Mucosa of stomach (tissue), 1 donor: ENCODE data around the gene MRGPRX2.

Experiments used
- H3K27me3 ChIP-seq: one replicate; pipeline ENCODE4 v1.7.0; 2013; ENCODE audit warnings: mild to moderate bottlenecking, low read length; ENCODE audit not compliant: control insufficient read depth, insufficient read depth
- H3K36me3 ChIP-seq: one replicate; pipeline ENCODE4 v1.7.0; 2013; ENCODE audit warnings: low read length; ENCODE audit not compliant: control insufficient read depth, insufficient read depth
- H3K4me1 ChIP-seq: one replicate; pipeline ENCODE4 v1.7.0; 2013; ENCODE audit warnings: mild to moderate bottlenecking, low read length; ENCODE audit not compliant: control insufficient read depth, insufficient read depth
- H3K4me3 ChIP-seq: one replicate; pipeline ENCODE4 v1.7.0; 2013; ENCODE audit warnings: low read length
- H3K9ac ChIP-seq: one replicate; pipeline ENCODE4 v1.7.0; 2013; ENCODE audit warnings: mild to moderate bottlenecking, low read length, moderate library complexity
- H3K9me3 ChIP-seq: one replicate; pipeline ENCODE4 v1.7.0; 2013; ENCODE audit warnings: mild to moderate bottlenecking, low read length, moderate library complexity; ENCODE audit not compliant: control insufficient read depth
- donor health status: Pancreatic carcinoma.

The MRGPRX2 gene

GRCh38 chr11:19025481-19026406 lies 34.8 kb downstream of the MRGPRX2 start:
- no peak overlapping the region for H3K9ac ChIP-seq
- no peaks in the 10 kb centered on the region for H3K36me3 ChIP-seq
- H3K9me3 ChIP-seq, result no peaks in the 10 kb centered on the region
- no peak overlapping the region for H3K4me3 ChIP-seq
- no peaks in the 10 kb centered on the region for H3K27me3 ChIP-seq
- H3K4me1 ChIP-seq, result peaks cover 8% of the 10 kb centered on the region

- Histone ChIP-seq H3K4me1 (no peaks in the 10 kb centered on the region), H3K27me3 (no peaks in the 10 kb centered on the region), H3K36me3 (no peaks in the 10 kb centered on the region), H3K9ac (no peak overlapping the region), H3K9me3 (no peaks in the 10 kb centered on the region), H3K4me3 (no peak overlapping the region)
Measured at GRCh38 chr11:19020831-19021230, 39.7 kb downstream of the MRGPRX2 start.

- Histone ChIP-seq H3K27me3 (no peaks in the 10 kb centered on the region), H3K4me3 (no peak overlapping the region), H3K9me3 (no peaks in the 10 kb centered on the region), H3K4me1 (no peaks in the 10 kb centered on the region), H3K36me3 (no peaks in the 10 kb centered on the region), H3K9ac (no peak overlapping the region)
Measured at GRCh38 chr11:19018901-19019300, 41.6 kb downstream of the MRGPRX2 start.

- Histone ChIP-seq H3K4me1 (no peaks in the 10 kb centered on the region), H3K9ac (no peak overlapping the region), H3K27me3 (no peaks in the 10 kb centered on the region), H3K4me3 (no peak overlapping the region), H3K9me3 (no peaks in the 10 kb centered on the region), H3K36me3 (no peaks in the 10 kb centered on the region)
Measured at GRCh38 chr11:19013181-19013857, 47.2 kb downstream of the MRGPRX2 start.

GRCh38 chr11:19012636-19013035 lies 47.9 kb downstream of the MRGPRX2 start:
- Histone ChIP-seq H3K9ac (no peak overlapping the region), H3K4me3 (no peak overlapping the region), H3K9me3 (no peaks in the 10 kb centered on the region), H3K4me1 (no peaks in the 10 kb centered on the region), H3K27me3 (no peaks in the 10 kb centered on the region), H3K36me3 (no peaks in the 10 kb centered on the region)
